SU-DHL-6 (cell line): Measurements from ENCODE around the gene IRF2.

Experiments used
- H2AFZ ChIP-seq: fragments of 200-600 bp; sonication (generic); 2 replicates; pipeline ENCODE4 v1.6.1; 2014; ENCODE audit warnings: low read depth, mild to moderate bottlenecking, moderate library complexity, mixed read lengths, antibody characterized with exemption, low read length; ENCODE audit not compliant: severe bottlenecking
- H3F3A ChIP-seq: fragments of 200-600 bp; shearing (Covaris generic); 2 replicates; pipeline ENCODE4 v1.6.0; 2016; ENCODE audit warnings: antibody characterized with exemption, mild to moderate bottlenecking; ENCODE audit not compliant: insufficient read depth
- H3K27ac ChIP-seq: fragments of 200-600 bp; sonication (generic); 2 replicates; pipeline ENCODE4 v1.5.1; 2016; ENCODE audit warnings: low read depth, mild to moderate bottlenecking, low read length, moderate library complexity, mixed read lengths
- H3K27me3 ChIP-seq: fragments of 200-600 bp; sonication (generic), shearing (Covaris generic); 2 replicates; pipeline ENCODE4 v1.6.0; 2014; ENCODE audit warnings: mild to moderate bottlenecking, low read length
- H3K36me3 ChIP-seq: fragments of 200-600 bp; sonication (generic); 2 replicates; pipeline ENCODE4 v1.6.1; 2014; ENCODE audit warnings: mild to moderate bottlenecking, low read length, mixed read lengths
- H3K4me2 ChIP-seq: fragments of 300-600, 200-600 bp; shearing (Covaris generic), sonication (generic); 2 replicates; pipeline ENCODE4 v1.6.0; 2014; ENCODE audit warnings: low read length, low read depth, mild to moderate bottlenecking; ENCODE audit not compliant: poor library complexity, severe bottlenecking
- H3K4me3 ChIP-seq: fragments of 200-600 bp; sonication (generic); 2 replicates; pipeline ENCODE4 v1.5.1; 2014; ENCODE audit warnings: antibody characterized with exemption, low read length, mild to moderate bottlenecking, mixed read lengths; ENCODE audit not compliant: insufficient read depth, poor library complexity, severe bottlenecking
- H3K79me2 ChIP-seq: fragments of 200-600 bp; sonication (generic); 2 replicates; pipeline ENCODE4 v1.6.1; 2014; ENCODE audit warnings: mild to moderate bottlenecking, low read length, moderate library complexity; ENCODE audit not compliant: insufficient read depth
- H3K9ac ChIP-seq: fragments of 200-600 bp; sonication (generic); 2 replicates; pipeline ENCODE4 v1.7.0; 2014; ENCODE audit warnings: mild to moderate bottlenecking, low read length
- H3K9me2 ChIP-seq: fragments of 200-600 bp; sonication (generic); replicated peaks from 2 replicates; pipeline ENCODE4 v1.6.1; 2014; ENCODE audit warnings: low read length; ENCODE audit not compliant: insufficient read depth
- H3K9me3 ChIP-seq: fragments of 200-600 bp; sonication (generic); 2 replicates; pipeline ENCODE4 v1.6.1; 2014; ENCODE audit warnings: low read length, mixed read lengths; ENCODE audit not compliant: insufficient read depth
- H4K20me1 ChIP-seq: fragments of 200-600 bp; sonication (generic); 2 replicates; pipeline ENCODE4 v1.6.1; 2014; ENCODE audit warnings: low read depth, mild to moderate bottlenecking, antibody characterized with exemption, low read length, moderate library complexity, mixed read lengths
- EZH2phosphoT487 ChIP-seq: fragments of 200-600 bp; sonication (generic), shearing (Covaris generic); conservative IDR thresholded peaks from 2 replicates; pipeline ENCODE4 v1.6.1; 2018; ENCODE audit warnings: mild to moderate bottlenecking, antibody characterized with exemption, low read length, moderate library complexity, mixed read lengths
- TF ChIP-seq, protein P1 (sequence below): fragments of 200-600 bp; sonication (generic); IDR thresholded peaks from one replicate; pipeline ENCODE4 v1.5.1; 2017; ENCODE audit warnings: antibody characterized with exemption, mild to moderate bottlenecking, low read length, moderate library complexity; ENCODE audit not compliant: insufficient read depth, poor library complexity, severe bottlenecking

The IRF2 gene

DNA sequence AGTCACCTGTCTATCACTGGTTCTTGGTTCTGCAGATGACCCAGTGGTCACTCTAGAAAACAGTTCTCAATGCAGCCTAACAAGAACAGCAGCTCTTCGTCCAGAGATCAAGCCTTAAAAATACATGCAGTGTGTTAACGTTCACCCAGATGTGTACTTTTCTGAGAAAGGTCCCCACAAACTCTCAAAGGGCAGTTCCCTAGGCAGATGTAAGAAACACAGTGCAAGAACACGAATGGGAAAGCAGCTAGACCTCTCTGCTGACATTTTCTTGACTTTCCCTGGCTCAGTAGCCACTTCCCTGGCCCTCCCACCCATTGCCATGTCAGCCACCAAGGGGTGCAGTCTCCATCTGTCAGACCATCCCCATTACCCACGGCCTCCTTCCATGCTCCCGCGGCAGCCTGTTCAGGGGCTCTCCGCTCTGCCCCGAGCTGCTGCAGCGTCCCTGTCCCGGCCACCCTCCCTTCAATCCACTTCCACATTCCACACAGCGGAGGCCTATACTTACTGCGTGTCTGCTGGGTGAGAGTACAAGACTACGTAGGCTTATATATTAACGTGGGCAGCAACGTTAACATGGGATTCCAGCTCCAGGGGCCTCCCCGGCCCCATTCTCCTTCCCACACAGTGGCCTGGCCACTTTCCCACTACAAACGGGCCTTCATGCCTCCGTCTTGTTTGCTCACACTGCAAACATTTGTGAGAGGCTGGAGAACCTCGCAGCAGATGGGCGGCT lies 34.3 kb downstream of the IRF2 start:
- H3K79me2 ChIP-seq: peaks cover 45% of the 10 kb centered on the region
- H3K4me2 ChIP-seq: no peak overlapping the region
- H3K9me2 ChIP-seq: no peaks in the 10 kb centered on the region
- no peaks in the 10 kb centered on the region; the same call in 1 of the 2 replicates for H4K20me1 ChIP-seq
- H3K27me3 ChIP-seq: no peaks in the 10 kb centered on the region
- no peak overlapping the region for H3K27ac ChIP-seq
- H3F3A ChIP-seq: no peaks in the 10 kb centered on the region
- H3K36me3 ChIP-seq: no peaks in the 10 kb centered on the region
- H3K4me3 ChIP-seq: no peak overlapping the region
- H3K9ac ChIP-seq: no peak overlapping the region
- H3K9me3 ChIP-seq: no peaks in the 10 kb centered on the region
- H2AFZ ChIP-seq: no peak overlapping the region
- TF ChIP-seq EZH2phosphoT487: no peak
- TF ChIP-seq, protein P1, sequence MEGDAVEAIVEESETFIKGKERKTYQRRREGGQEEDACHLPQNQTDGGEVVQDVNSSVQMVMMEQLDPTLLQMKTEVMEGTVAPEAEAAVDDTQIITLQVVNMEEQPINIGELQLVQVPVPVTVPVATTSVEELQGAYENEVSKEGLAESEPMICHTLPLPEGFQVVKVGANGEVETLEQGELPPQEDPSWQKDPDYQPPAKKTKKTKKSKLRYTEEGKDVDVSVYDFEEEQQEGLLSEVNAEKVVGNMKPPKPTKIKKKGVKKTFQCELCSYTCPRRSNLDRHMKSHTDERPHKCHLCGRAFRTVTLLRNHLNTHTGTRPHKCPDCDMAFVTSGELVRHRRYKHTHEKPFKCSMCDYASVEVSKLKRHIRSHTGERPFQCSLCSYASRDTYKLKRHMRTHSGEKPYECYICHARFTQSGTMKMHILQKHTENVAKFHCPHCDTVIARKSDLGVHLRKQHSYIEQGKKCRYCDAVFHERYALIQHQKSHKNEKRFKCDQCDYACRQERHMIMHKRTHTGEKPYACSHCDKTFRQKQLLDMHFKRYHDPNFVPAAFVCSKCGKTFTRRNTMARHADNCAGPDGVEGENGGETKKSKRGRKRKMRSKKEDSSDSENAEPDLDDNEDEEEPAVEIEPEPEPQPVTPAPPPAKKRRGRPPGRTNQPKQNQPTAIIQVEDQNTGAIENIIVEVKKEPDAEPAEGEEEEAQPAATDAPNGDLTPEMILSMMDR: no peak

- Histone ChIP-seq H3K27ac (no peak overlapping the region), H4K20me1 (no peaks in the 10 kb centered on the region; the same call in 1 of the 2 replicates), H3K4me3 (no peak overlapping the region), H3F3A (no peaks in the 10 kb centered on the region), H3K9ac (no peak overlapping the region), H3K9me3 (no peaks in the 10 kb centered on the region), H3K79me2 (peaks cover 45% of the 10 kb centered on the region), H3K4me2 (no peak overlapping the region), H2AFZ (no peak overlapping the region), H3K36me3 (no peaks in the 10 kb centered on the region), H3K9me2 (no peaks in the 10 kb centered on the region), H3K27me3 (no peaks in the 10 kb centered on the region)
- TF ChIP-seq EZH2phosphoT487: no peak
These were observed 35.0 kb downstream of the IRF2 start for GRCh38 chr4:184439386-184439785.

DNA sequence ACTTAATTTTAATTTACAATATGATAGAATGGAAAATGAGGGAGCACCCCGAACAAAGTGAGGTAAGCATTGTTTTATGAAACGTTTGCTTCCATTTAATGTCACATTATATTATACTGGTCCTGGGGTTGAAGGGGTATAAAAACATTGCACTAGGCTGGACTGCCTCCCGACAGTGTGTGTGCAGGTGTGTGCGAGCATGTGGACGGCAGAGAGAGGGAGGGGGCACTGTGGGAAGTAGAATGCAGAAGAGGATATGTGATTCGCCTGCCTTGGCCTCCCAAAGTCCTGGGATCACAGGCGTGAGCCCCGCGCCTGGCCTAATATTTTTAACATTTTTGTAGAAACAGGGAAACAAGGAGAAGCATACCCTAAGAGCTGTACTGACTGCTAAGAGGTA lies 36.0 kb downstream of the IRF2 start:
- Histone ChIP-seq H3K4me2 (no peak overlapping the region), H3K27me3 (no peaks in the 10 kb centered on the region), H3K36me3 (no peaks in the 10 kb centered on the region), H3K9me3 (no peaks in the 10 kb centered on the region), H3K79me2 (peaks cover 37% of the 10 kb centered on the region), H4K20me1 (no peaks in the 10 kb centered on the region), H3F3A (no peaks in the 10 kb centered on the region), H3K9ac (no peak overlapping the region), H3K9me2 (no peaks in the 10 kb centered on the region), H3K4me3 (no peak overlapping the region), H3K27ac (no peak overlapping the region), H2AFZ (no peak overlapping the region)
- TF ChIP-seq, protein P1: no peak
- no peak for TF ChIP-seq EZH2phosphoT487

GRCh38 chr4:184437565-184438265 lies 36.6 kb downstream of the IRF2 start:
- Histone ChIP-seq H3K4me3 (no peak overlapping the region), H3F3A (no peaks in the 10 kb centered on the region), H3K79me2 (peaks cover 37% of the 10 kb centered on the region), H3K27me3 (no peaks in the 10 kb centered on the region), H3K9me2 (no peaks in the 10 kb centered on the region), H3K9ac (no peak overlapping the region), H3K36me3 (no peaks in the 10 kb centered on the region), H2AFZ (no peak overlapping the region), H3K4me2 (no peak overlapping the region), H4K20me1 (no peaks in the 10 kb centered on the region), H3K9me3 (no peaks in the 10 kb centered on the region), H3K27ac (no peak overlapping the region)
- TF ChIP-seq, protein P1: no peak
- no peak for TF ChIP-seq EZH2phosphoT487
